ENCODE measurements around the gene CPED1.

GRCh38 chr7:120985839-120986238 is 2.7 kb upstream of the CPED1 start:
- TF ChIP-seq, protein P1, sequence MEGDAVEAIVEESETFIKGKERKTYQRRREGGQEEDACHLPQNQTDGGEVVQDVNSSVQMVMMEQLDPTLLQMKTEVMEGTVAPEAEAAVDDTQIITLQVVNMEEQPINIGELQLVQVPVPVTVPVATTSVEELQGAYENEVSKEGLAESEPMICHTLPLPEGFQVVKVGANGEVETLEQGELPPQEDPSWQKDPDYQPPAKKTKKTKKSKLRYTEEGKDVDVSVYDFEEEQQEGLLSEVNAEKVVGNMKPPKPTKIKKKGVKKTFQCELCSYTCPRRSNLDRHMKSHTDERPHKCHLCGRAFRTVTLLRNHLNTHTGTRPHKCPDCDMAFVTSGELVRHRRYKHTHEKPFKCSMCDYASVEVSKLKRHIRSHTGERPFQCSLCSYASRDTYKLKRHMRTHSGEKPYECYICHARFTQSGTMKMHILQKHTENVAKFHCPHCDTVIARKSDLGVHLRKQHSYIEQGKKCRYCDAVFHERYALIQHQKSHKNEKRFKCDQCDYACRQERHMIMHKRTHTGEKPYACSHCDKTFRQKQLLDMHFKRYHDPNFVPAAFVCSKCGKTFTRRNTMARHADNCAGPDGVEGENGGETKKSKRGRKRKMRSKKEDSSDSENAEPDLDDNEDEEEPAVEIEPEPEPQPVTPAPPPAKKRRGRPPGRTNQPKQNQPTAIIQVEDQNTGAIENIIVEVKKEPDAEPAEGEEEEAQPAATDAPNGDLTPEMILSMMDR (IDR thresholded peaks at IDR 0.05), result no peak
- no peak for TF ChIP-seq EZH2 (IDR thresholded peaks at IDR 0.05)
- no peak for TF ChIP-seq EZH2phosphoT487 (IDR thresholded peaks at IDR 0.05)
